HG02970 (cell line): Measurements from ENCODE around the gene CHP2.
"Not testable (repeated sequence)": the region's sequence is repeated elsewhere in the genome, so short reads cannot be mapped to it uniquely, and the experiment has no call there.

Experiments
- ATAC-seq: cut with Tn5 transposase; IDR thresholded peaks from one replicate; pipeline ENCODE4 v1.9.1; 2021; ENCODE audit warnings: mild to moderate bottlenecking, moderate library complexity, moderate number of reproducible peaks; ENCODE audit not compliant: unreplicated experiment, low FRiP score

The CHP2 gene

DNA sequence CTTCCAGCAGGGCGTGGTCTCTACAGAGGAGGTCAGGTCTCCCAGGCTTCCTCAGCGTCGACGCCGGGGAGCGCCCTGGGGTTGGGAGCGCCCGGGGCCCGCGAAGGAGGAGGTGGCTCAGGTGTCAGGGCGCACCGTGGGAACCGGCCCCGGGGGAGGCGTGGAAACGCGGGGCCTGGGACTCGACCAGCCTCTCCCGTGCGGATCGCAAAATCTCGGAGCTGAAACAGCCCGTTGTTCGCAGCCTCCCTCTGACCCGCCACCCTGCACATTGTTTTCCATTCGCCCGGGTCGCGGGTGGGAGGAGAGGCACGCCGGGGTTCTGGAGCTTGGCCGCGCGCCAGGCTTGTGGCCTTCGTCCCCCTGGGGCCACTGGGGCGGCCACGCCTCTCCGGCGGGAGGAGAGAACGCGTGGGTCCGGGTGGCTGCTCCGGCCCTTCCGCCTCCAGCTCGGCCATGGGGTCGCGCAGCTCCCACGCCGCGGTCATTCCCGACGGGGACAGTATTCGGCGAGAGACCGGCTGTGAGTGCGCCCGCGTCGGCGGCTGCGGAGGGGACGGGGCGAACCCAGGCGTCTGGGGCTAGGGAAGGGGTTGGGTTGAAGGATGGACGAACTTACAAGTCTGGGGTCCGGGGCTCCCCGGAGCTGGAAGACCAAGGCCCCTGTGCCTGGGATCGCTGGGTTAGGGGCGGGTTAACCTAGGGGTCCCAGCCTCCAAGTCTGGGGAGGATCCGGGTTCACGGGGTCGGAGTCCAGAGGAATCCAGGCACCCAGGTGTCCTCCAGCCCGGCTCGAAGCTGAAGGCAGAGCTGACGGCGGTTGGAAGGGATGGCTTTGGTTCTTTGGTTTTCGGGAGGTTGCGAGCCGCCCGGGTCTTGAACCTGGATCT lies at the start of gene CHP2:
CHP2 (plus strand) TSS at position 433 of the 890 bp plus-strand sequence; CDS start at position 457, 24 bp downstream.
- ATAC-seq, result no peak

DNA sequence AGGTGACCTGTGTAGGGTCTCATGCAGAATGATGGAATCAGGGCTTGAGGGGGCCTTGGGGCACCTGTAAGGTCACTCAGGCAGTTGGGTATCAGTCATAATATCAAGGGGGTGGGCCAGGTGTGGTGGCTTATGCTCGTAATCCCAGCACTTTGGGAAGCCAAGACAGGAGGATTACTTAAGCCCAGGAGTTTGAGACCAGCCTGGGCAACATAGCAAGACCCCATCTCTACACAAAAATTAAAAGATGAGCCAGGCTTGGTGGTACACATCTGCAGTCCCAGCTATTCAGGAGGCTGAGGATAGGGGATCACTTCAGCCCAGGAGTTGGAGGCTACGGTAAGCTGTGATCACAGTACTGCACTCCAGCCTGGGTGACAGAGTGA lies 49.3 kb upstream of the CHP2 start:
- no peak for ATAC-seq

DNA sequence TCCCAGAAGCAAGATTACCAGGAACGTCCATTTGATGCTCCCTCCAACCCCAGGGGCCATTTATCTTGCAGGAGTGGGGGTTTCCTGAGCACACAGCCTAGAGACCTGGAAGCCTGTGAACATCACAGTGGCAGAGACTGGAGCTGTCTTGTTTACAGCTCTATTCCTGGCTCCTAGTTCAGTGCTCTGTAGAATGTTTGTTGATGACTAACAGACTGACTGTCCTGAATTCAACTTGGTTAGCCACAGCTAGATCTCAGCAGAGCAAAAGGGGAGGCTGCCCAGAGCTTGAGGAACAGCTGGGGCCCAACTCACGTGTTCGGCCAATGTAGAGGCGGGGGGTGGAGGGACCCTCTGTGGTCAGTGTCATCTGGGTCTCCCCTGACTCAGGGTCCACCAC lies 48.4 kb upstream of the CHP2 start:
- ATAC-seq, result no peak

DNA sequence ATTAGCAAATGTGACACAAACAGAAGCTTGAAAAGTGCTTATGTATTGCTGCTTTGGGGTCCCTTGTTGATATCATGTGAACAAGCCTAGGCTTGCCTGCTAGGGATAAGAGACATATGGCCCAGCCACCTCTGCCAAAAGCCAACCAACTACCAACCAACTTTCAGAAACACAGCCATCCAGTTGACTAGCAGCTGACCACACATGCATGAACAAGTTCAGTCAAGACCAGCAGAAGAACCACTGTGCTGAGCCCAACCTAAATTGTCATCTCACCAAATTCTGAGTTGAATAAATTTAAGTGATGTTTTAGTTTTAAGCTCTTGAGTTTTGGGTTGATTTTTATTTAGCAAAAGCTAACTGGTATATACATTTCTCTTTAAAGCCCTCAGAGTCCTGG lies 45.3 kb upstream of the CHP2 start:
- no peak for ATAC-seq

DNA sequence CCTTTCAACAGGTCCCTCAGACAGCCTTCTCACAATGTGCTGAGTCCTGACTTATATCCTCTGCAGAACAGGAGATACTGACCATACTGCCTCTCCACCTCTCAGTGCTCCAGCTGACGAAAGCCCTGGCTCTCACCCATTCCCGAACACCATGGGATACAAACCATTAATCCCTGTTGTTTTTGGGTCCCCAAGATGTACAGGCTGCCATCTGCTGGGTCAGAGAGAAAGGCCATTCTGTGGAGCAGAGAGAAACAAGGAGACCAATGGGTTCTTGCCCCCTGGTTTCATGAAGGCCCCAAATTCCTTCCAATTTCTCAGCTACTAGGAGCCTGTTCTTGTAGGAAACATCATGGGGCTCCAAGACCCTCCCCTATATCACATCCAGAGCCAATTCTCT lies 44.8 kb upstream of the CHP2 start:
- ATAC-seq, result no peak

DNA sequence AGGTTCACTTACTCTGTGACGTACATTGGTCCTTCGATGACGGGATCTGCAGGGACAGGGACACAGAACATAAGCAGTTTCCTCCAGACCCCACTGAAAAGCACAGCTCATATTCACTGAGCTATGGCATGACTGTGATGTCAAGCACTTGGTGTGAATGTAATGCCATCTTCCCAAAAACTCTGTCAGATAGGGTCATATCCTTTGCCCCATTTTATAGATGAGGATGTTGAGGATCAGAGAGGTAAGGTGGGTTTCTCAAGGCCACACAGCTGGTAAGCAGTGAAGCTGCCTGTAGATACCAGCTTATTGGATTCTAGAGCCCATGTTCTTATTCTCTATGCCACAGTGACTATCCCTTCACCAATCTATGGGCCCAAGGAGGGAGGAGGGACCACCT lies 44.3 kb upstream of the CHP2 start:
- ATAC-seq, result no peak

DNA sequence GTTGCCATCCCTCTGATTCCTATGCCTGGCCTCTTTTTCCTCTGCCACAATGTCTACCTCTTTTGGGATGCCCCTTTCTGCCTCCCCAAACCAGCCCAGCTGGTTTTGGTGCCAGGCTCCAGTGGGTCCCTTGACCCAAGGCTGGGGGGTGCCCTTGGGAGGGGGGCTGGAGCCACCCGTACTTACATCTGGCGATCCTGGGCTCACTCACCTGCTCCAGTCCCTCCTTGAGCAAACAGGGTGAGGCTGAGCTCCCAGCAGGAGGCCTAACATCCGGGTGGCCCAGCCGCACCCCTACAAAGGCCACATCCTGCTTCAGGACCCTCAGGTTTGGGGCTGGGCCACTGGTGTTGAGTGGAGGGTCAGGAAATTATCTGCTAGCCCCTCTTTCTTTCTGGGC lies 43.0 kb upstream of the CHP2 start:
- no peak for ATAC-seq

DNA sequence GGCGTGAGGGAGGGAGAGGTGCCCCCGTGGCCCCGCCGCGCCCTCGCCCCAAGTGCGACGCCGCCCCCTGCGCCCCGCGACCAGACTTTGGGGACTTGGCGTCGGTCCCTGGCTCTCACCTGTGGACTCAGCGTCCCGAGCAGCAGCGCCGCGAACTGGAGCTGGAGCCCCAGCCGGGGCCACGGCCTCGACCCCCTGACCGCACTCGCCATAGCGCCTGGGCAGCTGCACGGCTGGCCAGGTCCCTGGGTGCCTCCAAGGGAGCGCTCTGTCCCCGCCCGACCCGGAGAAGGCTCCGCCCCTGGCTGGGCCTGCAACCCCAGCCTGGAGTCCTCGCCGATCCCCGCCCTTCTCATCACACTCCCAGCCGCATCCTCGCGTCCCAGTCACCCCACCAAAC lies 41.9 kb upstream of the CHP2 start, which contains the start of gene ERN2:
ERN2 (minus strand) TSS at position 247 of the 400 bp plus-strand sequence; CDS start at position 212, 35 bp downstream.
- ATAC-seq, result no peak

DNA sequence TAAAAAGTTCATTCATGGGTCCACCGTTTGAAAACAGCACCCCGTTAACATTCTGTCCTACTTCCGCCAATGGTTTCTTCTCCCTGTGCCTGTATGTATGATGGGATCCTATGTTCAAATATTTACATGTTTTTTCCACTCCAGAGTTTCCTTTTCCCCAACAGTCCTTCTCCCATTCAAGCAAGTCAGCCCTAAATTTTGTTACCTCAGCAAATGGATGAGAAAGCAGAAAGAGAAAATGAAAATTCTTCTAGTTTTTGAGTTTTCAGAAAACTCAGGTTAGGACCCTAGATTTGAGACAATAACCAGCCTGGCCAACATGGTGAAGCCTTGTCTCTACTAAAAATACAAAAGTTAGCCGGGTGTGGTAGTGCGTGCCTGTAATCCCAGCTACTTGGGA lies 38.3 kb upstream of the CHP2 start:
- no peak for ATAC-seq

DNA sequence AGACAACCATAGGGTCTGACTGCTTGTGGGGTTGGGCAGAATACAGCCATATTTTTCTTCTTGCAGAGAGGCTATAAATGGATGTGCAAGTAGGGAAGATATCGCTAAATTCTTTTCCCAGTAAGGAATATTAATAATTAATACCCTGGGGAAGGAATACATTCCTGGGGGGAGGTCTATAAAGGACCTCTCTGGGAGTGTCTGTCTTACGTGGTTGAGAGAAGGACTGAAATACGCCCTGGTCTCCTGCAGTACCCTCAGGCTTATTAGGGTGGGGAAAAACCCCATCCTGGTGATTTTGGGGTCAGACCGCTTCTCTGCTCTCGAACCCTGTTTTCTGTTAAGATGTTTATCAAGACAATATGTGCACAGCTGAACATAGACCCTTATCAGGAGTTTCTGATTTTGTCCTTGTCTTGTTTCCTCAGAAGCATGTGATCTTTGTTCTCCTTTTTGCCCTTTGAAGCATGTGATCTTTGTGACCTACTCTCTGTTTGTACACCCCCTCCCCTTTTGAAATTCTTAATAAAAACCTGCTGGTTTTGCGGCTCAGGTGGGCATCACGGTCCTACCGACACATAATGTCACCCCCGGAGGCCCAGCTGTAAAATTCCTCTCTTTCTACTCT lies 32.1 kb upstream of the CHP2 start:
- not testable (repeated sequence) for ATAC-seq

DNA sequence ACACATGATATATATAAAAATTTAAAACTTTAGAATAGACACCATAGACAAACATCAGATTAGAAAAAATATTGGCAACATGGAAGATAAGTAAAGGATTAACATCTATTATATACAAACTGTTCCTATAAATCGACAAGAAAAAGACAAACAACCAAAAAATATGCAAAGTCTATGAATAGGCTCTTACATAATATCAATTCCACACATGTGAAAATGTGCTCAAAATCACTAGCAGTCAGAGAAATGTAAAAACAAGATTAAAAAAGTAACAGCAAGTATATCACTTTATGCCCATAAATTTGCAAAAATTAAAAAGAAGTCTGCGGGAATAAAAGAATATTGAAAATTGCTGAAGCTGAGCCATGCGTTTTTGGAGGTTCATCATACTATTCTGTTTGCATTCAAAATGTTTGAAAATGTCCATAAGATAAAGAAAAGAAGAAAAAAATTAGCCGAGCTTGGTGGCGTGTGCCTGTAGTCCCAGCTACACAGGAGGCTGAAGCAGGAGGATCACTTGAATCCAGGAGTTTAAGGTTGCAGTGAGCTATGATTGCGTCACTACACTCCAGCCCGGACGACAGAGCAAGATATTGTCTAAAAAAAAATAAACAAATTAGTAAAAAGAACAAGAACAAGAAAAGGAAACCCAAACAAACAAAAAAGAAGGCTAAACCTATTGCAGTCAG lies 30.6 kb upstream of the CHP2 start:
- no peak for ATAC-seq

DNA sequence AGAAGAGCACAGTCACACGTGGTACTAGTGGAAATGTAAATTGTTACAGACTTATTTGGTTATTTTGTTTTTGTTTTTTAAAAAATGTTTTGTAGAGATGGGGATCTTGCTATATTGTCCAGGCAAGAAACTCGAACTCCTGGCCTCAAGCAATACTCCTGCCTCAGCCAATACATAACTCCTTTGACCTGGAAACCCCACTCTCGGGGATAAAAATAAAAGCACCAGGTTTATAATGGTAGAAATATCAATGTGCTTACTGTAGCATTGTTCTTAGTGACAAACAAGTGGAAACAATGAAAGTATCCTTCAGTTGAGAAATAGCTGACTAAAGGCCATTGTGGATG lies 30.1 kb upstream of the CHP2 start:
- ATAC-seq, result no peak

DNA sequence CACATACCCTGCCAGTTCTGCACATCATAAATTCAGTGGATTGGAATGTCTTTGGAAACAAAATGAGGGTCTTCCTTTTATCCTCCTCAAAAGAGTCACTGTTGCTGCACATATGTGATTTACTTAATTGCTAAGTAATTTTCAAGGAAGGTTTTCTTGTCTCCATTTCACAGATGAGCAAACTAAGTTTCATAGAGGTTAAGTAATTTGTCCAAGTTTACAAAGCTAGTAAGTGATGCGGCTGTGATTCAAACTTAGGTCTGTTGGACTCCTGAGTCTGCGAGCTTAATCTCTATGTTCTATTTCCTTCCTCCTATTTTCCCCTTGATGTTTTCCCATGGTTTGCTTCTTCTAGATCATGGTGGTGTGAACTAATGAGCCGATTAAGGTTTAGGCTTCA lies 28.1 kb upstream of the CHP2 start:
- no peak for ATAC-seq

DNA sequence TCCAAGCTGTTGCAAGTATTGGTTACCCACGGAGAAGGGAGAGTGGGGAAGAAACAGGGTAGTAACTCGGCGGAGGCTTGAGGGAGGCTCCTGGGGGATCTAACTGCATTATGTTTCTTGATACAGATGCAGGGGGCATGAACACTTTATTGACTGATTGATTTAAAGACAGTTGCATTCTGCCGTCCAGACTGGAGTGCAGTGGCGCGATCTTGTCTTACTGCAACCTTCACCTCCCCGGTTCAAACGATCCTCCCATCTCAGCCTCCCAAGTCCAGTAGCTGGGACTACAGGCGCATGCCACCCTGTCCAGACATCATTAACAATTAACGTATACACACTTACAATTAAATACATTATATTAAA lies 26.7 kb upstream of the CHP2 start:
- no peak for ATAC-seq

DNA sequence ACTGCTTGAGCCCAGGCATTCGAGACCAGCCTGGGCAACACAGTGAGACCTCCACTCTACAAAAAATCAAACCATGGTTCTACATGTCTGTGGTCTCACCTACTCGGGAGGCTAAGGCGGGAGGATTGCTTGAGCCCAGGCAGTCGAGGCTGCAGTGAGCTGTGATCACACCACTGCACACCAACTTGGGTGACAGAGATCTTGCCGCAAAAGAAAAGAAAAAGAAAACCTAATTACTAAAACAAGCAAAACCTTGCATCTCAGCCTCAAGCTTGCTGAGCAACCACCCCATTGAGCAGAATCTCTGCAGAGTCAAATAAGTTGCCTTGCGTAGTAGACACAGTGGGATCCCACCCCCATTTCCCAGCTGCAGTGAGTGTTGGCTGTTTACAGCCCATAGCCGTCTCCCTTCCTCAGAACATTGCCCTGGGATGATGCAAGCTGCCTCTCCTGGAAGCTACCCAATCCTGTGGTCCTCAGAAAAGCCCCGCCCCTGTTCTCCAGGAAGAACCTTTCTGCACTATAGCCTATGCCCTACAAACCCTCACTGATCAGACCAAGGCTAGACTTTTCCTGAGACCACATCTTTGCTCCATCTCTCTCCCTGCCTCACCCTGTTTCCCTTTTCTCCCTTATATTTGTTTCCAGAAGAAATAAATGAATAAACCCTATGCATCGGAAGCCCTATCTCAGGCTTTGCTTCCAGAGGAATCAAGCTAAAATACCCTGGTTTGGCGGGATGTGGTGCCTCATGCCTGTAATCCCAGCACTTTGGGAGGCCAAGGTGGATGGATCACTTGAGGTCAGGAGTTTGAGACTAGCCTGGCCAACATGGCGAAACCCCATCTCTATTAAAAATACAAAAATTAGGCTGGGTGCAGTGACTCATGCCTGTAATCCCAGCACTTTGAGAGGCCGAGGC lies 25.1 kb upstream of the CHP2 start:
- no peak for ATAC-seq

DNA sequence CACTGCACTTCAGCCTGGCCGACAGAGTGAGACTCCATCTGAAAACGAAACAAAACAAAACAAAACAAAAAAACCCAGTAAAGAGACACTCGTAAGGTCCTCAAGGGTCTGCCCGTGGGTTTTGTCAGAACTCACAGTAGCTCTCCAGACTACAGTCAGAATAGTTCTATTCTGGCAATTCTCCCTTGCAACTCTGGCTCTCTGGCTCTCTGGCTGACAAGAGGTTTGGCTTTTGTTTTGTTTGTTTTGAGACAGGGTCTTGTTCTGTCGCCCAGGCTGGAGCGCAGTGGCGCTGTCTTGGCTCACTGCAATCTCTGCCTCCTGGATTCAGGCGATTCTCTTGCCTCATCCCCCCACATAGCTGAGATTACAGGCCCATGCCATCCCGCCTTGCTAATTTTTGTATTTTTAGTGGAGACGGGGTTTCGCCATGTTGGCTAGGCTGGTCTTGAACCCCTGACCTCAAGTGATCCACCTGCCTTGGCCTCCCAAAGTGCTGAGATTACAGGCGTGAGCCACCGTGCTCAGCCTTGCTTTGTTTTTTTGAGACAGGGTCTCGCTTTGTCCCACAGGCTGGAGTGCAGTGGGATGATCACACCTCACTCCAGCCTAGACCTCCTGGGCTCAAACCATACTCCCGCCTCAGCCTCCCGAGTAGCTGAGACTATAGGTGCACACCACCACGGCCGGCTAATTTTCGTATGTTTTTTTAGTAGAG lies 20.5 kb upstream of the CHP2 start:
- no peak for ATAC-seq

DNA sequence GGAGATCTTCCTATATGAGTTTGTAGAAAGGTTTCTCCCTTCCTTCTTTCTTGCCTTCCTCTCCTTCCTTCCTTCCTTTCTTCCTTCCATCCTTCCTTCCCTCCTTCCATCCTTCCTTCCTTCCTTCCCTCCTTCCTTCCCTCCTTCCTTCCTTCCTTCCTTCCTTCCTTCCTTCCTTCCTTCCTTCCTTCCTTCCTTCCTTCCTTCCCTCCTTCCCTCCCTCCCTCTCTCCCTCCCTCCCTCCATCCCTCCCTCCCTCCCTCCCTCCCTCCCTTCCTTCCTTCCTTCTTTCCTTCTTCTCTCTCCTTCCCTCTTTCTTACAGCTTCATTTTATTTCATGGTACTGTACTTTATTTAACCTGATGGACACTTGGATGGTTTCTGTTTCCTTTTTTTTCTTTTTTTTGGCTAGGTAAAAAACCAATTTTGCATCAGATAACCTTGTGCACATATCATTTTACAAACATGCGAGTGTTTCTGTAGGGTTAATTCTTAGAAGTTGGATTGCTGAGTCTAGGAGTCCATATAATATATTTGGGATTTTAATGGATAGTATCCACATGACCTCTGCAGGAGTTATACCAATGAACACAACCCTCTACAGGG lies 17.3 kb upstream of the CHP2 start:
- not testable (repeated sequence) for ATAC-seq

DNA sequence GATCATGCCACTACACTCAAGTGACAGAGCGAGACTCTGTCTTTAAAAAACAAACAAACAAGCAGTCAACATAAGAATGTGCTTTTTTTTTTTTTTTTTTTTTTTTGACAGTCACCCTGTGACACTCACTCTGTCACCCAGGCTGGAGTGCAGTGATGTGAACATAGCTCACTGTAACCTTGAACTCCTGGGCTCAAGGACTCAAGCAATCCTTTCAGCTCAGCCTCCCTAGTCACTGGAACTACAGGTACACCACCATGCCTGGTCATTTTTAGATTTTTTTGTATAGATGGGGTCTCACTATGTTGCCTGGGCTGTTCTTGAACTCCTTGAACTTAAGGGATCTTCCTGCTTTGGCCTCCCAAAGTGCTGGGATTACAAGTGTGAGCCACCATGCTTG lies 15.3 kb upstream of the CHP2 start:
- ATAC-seq, result no peak

DNA sequence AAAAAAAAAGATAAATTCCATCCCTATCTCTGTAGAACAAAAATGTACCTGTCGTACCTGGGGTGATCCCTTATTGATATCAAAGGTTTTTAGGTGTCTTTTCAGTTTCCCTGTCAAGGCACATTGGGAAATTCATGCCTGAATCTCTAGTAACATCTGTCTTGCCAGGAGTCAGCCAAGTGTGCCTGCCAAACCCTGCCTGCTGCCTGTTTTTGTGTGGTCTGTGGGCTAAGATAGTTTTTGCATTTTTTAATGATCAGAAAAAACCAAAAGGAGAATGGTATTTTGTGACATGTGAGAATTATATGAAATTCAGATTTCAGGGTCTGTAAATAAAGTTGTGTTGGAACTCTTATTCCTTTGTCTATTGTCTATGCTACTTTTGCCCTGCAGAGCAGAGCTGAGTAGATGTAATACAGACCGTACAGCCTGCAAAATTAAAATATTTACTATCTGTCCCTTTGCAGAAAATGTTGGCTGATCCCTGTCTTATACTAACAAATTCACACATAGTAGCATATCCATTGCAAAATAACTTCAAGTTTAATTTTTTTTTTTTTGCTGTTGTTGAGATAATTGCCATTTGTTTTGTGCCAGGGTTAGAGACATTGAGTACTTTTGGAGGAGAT lies 13.0 kb upstream of the CHP2 start:
- no peak for ATAC-seq
